Immature natural killer cell (primary cell): ENCODE measurements around the gene TDRD5. TPM values are rescaled to one million over a fixed set of nuclear protein-coding genes. Genes with fewer than 3 reads are reported as not detected.
"Not testable (repeated sequence)": the region's sequence is repeated elsewhere in the genome, so short reads cannot be mapped to it uniquely, and the experiment has no call there.

Experiments
- DNase-seq, 3 donors: peaks; one replicate each; pipeline ENCODE4 v3.0.0; 2022; ENCODE audit warnings: mixed read lengths in 1 of 3
- H3K27ac Mint-ChIP-seq, 6 donors: one replicate each; pipeline ENCODE4 v1.8.0; 2020; ENCODE audit warnings: mixed read lengths in 6 of 6, mild to moderate bottlenecking in 5 of 6, inconsistent platforms in 4 of 6, moderate library complexity in 3 of 6
- H3K27me3 Mint-ChIP-seq, 3 donors: one replicate each; pipeline ENCODE4 v1.8.0; 2020 to 2021; ENCODE audit warnings: low read depth in 3 of 3, mild to moderate bottlenecking in 3 of 3, mixed read lengths in 3 of 3, moderate library complexity in 3 of 3, inconsistent platforms in 1 of 3
- H3K36me3 Mint-ChIP-seq, 3 donors: one replicate each; pipeline ENCODE4 v1.8.0; 2020; ENCODE audit warnings: mixed read lengths in 3 of 3, inconsistent platforms in 2 of 3, mild to moderate bottlenecking in 2 of 3
- H3K4me1 Mint-ChIP-seq, 2 donors: one replicate each; pipeline ENCODE4 v1.8.0; 2020; ENCODE audit warnings: inconsistent platforms in 2 of 2, mild to moderate bottlenecking in 2 of 2, mixed read lengths in 2 of 2, moderate library complexity in 1 of 2
- H3K4me3 Mint-ChIP-seq, 5 donors: one replicate each; pipeline ENCODE4 v1.8.0; 2020; ENCODE audit warnings: mild to moderate bottlenecking in 5 of 5, mixed read lengths in 5 of 5, inconsistent platforms in 3 of 5, moderate library complexity in 3 of 5
- H3K9me3 Mint-ChIP-seq, 6 donors: one replicate each; pipeline ENCODE4 v1.8.0; 2020; ENCODE audit warnings: mild to moderate bottlenecking in 6 of 6, mixed read lengths in 6 of 6, inconsistent platforms in 4 of 6, moderate library complexity in 3 of 6
- polyA plus RNA-seq, 3 donors: library from polyadenylated mRNA; unstranded; fragments of 300-500 nt; fragmentation: Illumina TruSeq; gene quantifications; one replicate each; pipeline ENCODE4 v1.2.3, GENCODE V29; 2021

Gene TDRD5
- polyA plus RNA-seq, 3 donors from 2014 or later, result not detected

- no peak for DNase-seq
- Mint-ChIP-seq H3K4me1 (no peaks in the 10 kb centered on the region), H3K36me3 (no peaks in the 10 kb centered on the region), H3K27ac (no peak overlapping the region), H3K27me3 (peaks cover under 1 to 6% (median 6%) of the 10 kb centered on the region in 3 donors), H3K4me3 (no peak overlapping the region), H3K9me3 (peaks cover 0 to 6% (median 2%) of the 10 kb centered on the region in 6 donors)
These were observed 86.2 kb downstream of the TDRD5 start for GRCh38 chr1:179677882-179678281.

DNA sequence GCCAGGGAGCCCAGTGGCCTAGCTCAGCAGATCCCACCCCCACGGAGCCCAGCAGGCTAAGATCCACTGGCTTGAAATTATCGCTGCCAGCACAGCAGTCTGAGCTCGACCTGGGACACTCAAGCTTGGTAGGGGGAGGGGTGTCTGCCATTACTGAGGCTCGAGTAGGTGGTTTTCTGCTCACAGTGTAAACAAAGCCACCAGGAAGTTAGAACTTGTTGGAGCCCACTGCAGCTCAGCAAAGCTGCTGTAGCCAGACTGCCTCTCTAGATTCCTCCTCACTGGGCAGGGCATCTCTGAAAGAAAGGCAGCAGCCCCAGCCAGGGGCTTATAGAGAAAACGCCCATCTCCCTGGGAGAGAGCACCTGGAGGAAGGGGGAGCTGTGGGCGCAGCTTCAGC lies 102.9 kb downstream of the TDRD5 start:
- DNase-seq, H3K4me1 Mint-ChIP-seq, H3K27ac Mint-ChIP-seq, H3K36me3 Mint-ChIP-seq, H3K27me3 Mint-ChIP-seq, H3K4me3 Mint-ChIP-seq, H3K9me3 Mint-ChIP-seq: not testable (repeated sequence)

DNA sequence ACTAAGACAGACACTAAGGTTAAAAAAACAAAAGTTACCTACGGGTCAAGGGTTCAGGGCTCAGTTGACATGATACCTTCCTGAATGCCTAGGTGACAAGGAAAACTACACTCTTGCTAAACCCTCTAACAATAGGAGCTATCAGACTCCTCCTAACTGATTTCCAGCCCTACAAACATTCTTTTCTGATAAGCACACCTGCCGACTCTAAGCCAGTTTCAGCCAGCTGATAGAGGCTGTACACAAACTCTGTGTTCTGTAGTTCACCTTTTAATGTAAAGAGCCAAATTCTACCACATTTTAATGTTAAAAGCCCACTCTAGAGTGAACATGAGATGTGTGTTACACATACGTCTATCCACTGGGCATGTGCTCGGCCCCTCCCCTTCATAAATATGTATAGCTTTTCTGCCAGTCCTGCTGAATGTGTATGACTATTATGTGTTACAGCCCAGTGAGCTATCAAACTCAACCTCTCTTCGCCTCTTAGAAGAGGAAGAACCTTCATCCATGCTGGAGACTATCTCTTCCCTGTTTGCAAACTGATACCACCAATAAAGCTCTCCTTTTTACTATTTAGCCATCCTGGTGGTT lies 111.4 kb downstream of the TDRD5 start:
- Mint-ChIP-seq H3K27ac (no peak overlapping the region), H3K9me3 (no peaks in the 10 kb centered on the region), H3K4me3 (no peak overlapping the region), H3K27me3 (peaks cover 0 to 8% (median 1%) of the 10 kb centered on the region in 3 donors), H3K36me3 (no peaks in the 10 kb centered on the region), H3K4me1 (no peaks in the 10 kb centered on the region)
- no peak for DNase-seq

DNA sequence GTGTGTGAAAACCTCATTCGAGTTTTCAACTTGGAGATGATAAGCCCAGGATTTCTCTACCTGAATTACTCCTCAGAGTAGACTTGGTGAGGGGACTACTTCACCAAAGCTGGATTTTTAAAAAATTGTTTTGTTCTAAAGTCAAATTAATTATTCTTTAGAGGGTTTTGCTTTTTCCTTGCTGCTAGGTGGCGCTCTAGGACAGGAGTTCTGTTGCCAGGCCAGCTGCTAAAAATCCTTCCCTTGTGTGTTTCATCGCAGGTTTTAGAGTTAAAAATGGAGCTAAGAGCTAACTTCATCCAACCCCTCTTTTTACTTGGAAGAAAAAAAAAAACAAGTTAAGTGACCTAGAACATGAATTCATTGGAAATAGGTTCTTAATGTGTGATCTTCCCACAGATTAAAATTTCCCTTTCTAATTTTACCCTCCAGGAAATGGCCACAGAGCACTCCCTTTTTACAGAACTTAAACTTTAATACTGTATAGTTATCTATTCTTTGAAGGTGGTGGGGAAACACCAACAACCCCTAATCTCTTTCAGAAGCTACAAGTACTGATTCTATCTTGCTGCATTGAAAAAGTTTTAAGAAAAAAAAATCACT lies 114.8 kb downstream of the TDRD5 start:
- no peak overlapping the region for H3K27ac Mint-ChIP-seq

GRCh38 chr1:179707406-179707805 lies 115.8 kb downstream of the TDRD5 start:
- Mint-ChIP-seq H3K27me3 (peaks cover 3 to 6% (median 4%) of the 10 kb centered on the region in 3 donors), H3K36me3 (peaks cover 0 to 2% (median 0%) of the 10 kb centered on the region in 3 donors), H3K9me3 (no peaks in the 10 kb centered on the region), H3K27ac (no peak overlapping the region), H3K4me1 (peaks cover 0 to 9% of the 10 kb centered on the region in 2 donors), H3K4me3 (no peak overlapping the region)
- no peak for DNase-seq

More for the DNA sequence above, 114.8 kb downstream of the TDRD5 start:
- DNase-seq, result peak; percentile 10 to 22 (median 19)
- no peak overlapping the region for H3K4me3 Mint-ChIP-seq
- peaks cover 0 to 9% of the 10 kb centered on the region in 2 donors for H3K4me1 Mint-ChIP-seq
- no peaks in the 10 kb centered on the region for H3K36me3 Mint-ChIP-seq
- no peaks in the 10 kb centered on the region for H3K9me3 Mint-ChIP-seq
- H3K27me3 Mint-ChIP-seq, result peaks cover 3 to 6% (median 4%) of the 10 kb centered on the region in 3 donors

- Mint-ChIP-seq H3K27me3 (peaks cover 3 to 4% (median 3%) of the 10 kb centered on the region in 3 donors), H3K9me3 (peaks cover 0 to 8% (median 5%) of the 10 kb centered on the region in 6 donors), H3K4me1 (peaks cover 0 to 9% of the 10 kb centered on the region in 2 donors), H3K36me3 (peaks cover 0 to 2% (median 0%) of the 10 kb centered on the region in 3 donors), H3K4me3 (no peak overlapping the region), H3K27ac (no peak overlapping the region)
- no peak for DNase-seq
These were observed 117.0 kb downstream of the TDRD5 start for GRCh38 chr1:179708434-179709195.

DNA sequence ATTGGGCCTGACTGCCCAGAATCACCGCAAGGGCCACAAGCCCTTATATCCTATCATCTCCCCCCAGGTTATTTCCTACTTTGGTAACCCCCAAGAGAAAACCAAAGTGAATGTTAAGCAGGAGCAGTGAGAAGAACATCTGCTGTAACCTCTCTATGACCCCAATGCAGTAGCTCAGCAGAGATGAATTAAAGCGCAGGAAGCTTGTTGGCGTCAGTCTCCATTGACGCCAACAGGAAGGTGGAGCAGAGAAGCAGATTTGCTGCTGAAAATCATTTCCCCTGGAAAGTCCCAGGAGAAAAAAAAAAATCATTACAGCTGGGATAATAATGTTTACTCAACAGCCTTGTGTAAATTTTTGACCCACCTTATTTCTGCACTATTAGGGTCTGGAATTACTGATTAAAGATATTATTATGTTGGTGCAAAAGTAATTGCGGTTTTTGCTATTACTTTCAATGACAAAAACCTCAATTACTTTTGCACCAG lies 118.3 kb downstream of the TDRD5 start:
- Mint-ChIP-seq H3K4me3 (no peak overlapping the region), H3K4me1 (peaks cover 0 to 9% of the 10 kb centered on the region in 2 donors), H3K36me3 (peaks cover 0 to 6% (median 0%) of the 10 kb centered on the region in 3 donors), H3K27me3 (peaks cover 2 to 4% (median 3%) of the 10 kb centered on the region in 3 donors), H3K9me3 (peaks cover 6 to 21% (median 14%) of the 10 kb centered on the region in 6 donors), H3K27ac (no peak overlapping the region)
- DNase-seq, result peak; percentile 3 to 22 (median 14)

DNA sequence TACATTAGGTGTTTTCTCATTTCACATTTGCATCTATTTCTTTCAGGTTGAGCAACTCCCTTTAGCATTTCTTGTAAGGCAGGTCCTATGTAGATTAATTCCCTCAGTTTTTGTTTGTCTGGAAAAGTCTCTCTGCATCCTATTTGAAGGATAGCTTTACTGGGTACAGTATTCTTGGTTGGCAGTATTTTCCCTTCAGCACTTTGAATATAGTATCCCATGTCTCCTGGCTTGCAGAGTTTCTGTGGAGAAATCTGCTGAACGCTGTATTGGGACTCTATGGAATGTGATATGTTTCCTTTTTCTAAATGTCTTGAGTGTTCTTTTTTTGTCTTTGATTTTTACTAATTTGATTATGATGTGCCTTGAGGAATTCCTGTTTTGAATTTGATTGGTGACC lies 122.5 kb downstream of the TDRD5 start:
- peaks cover 0 to 8% of the 10 kb centered on the region in 2 donors for H3K4me1 Mint-ChIP-seq
- peaks cover 13 to 64% (median 41%) of the 10 kb centered on the region in 6 donors for H3K9me3 Mint-ChIP-seq
- H3K4me3 Mint-ChIP-seq, result no peak overlapping the region
- H3K27ac Mint-ChIP-seq, result no peak overlapping the region
- peaks cover 0 to 4% (median under 1%) of the 10 kb centered on the region in 3 donors for H3K27me3 Mint-ChIP-seq
- peaks cover 0 to 15% (median 3%) of the 10 kb centered on the region in 3 donors for H3K36me3 Mint-ChIP-seq
- DNase-seq, result no peak

DNA sequence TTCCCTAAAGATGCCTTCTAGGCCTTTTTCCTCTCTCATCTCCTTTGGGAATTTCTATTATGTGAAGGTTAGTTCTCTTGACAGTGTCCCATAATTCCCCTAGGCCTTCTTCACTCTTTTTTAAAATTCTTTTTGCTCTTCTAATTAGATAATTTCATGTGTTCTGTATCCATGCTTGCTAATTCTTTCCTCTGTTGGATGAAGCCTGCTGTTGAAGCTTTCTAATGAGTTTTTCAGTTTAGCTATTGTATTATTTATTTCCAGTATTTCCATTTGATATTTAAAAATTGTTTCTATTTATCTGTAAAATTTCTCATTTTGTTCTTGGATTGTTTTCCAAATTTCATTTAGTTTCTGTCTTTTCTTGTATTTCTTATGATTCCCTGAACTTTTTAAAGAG lies 123.0 kb downstream of the TDRD5 start:
- Mint-ChIP-seq H3K36me3 (peaks cover 0 to 15% (median 3%) of the 10 kb centered on the region in 3 donors), H3K9me3 (peaks cover 13 to 68% (median 42%) of the 10 kb centered on the region in 6 donors), H3K27ac (no peak overlapping the region), H3K4me1 (peaks cover 0 to 3% of the 10 kb centered on the region in 2 donors), H3K4me3 (no peak overlapping the region), H3K27me3 (peaks cover 0 to 4% (median 0%) of the 10 kb centered on the region in 3 donors)
- no peak for DNase-seq

GRCh38 chr1:179719272-179719671 lies 127.6 kb downstream of the TDRD5 start:
- Mint-ChIP-seq H3K36me3 (peaks cover 0 to 13% (median 3%) of the 10 kb centered on the region in 3 donors), H3K4me1 (no peaks in the 10 kb centered on the region), H3K9me3 (peaks cover 18 to 75% (median 41%) of the 10 kb centered on the region in 6 donors), H3K27me3 (peaks cover 0 to 6% (median 0%) of the 10 kb centered on the region in 3 donors), H3K27ac (no peak overlapping the region), H3K4me3 (no peak overlapping the region)
- no peak for DNase-seq

GRCh38 chr1:179728271-179728670 lies 136.6 kb downstream of the TDRD5 start:
- peaks cover 0 to 6% (median 1%) of the 10 kb centered on the region in 3 donors for H3K27me3 Mint-ChIP-seq
- H3K27ac Mint-ChIP-seq, result no peak overlapping the region
- DNase-seq, result no peak
- peaks cover 0 to 2% (median 0%) of the 10 kb centered on the region in 6 donors for H3K9me3 Mint-ChIP-seq
- no peak overlapping the region for H3K4me3 Mint-ChIP-seq
- H3K36me3 Mint-ChIP-seq, result no peaks in the 10 kb centered on the region
- no peaks in the 10 kb centered on the region for H3K4me1 Mint-ChIP-seq

DNA sequence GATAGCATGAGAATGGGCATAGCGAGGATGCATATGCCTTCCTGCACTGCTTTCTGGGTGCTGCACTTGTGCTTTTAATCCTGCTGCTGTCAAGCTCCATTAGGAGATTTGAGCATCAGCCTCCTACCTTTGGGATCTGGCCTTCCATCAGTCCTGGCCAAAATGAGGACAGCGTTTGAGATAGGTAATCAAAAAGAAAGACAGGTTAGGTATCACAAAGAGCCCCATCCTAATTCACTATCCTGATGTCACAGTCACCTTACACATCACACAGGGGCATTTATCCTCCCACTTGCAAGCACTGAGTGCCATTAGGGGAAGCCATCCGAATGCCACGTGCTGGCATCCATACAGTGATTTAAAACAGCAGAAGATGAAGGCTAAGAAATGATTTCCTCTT lies 138.2 kb downstream of the TDRD5 start:
- Mint-ChIP-seq H3K4me1 (no peaks in the 10 kb centered on the region), H3K27ac (no peak overlapping the region), H3K4me3 (no peak overlapping the region), H3K36me3 (no peaks in the 10 kb centered on the region), H3K27me3 (peaks cover under 1 to 7% (median 1%) of the 10 kb centered on the region in 3 donors), H3K9me3 (no peaks in the 10 kb centered on the region)
- no peak for DNase-seq

GRCh38 chr1:179731643-179732042 lies 140.0 kb downstream of the TDRD5 start:
- Mint-ChIP-seq H3K9me3 (peaks cover 0 to 2% (median 0%) of the 10 kb centered on the region in 6 donors), H3K27me3 (peaks cover 1 to 18% (median 2%) of the 10 kb centered on the region in 3 donors), H3K4me3 (no peak overlapping the region), H3K36me3 (no peaks in the 10 kb centered on the region), H3K4me1 (no peaks in the 10 kb centered on the region), H3K27ac (no peak overlapping the region)
- DNase-seq, result no peak
